Activated T-cell treated with anti-CD3 and anti-CD28 coated beads for 48 hours (primary cell): ENCODE data around the gene GLRX2.
"Not testable (repeated sequence)": the region's sequence is repeated elsewhere in the genome, so short reads cannot be mapped to it uniquely, and the experiment has no call there.

Source experiments
- DNase-seq: peaks from one replicate; pipeline ENCODE4 v3.0.0-alpha.2; 2020; ENCODE audit warnings: low read depth

The GLRX2 gene

GRCh38 chr1:193104907-193105820 is at the start of gene GLRX2:
TSS of gene GLRX2 (minus strand) at chr1:193105414. CDS start at chr1:193105382, 32 bp downstream.
- peak; percentile 54 for DNase-seq

GRCh38 chr1:193144999-193145398 is 39.8 kb upstream of the GLRX2 start:
- DNase-seq = no peak

GRCh38 chr1:193144361-193144938 is 39.2 kb upstream of the GLRX2 start:
- no peak for DNase-seq

- DNase-seq = no peak
Observed at GRCh38 chr1:193143285-193143684, 38.1 kb upstream of the GLRX2 start.

- DNase-seq = no peak
Observed at GRCh38 chr1:193142409-193142808, 37.2 kb upstream of the GLRX2 start.

GRCh38 chr1:193141804-193142203 is 36.6 kb upstream of the GLRX2 start:
- DNase-seq = no peak

- DNase-seq = no peak
Observed at GRCh38 chr1:193140254-193140653, 35.0 kb upstream of the GLRX2 start.

GRCh38 chr1:193131266-193131860 is 26.1 kb upstream of the GLRX2 start:
- no peak for DNase-seq

- no peak for DNase-seq
Observed at GRCh38 chr1:193125369-193125768, 20.2 kb upstream of the GLRX2 start.

- no peak for DNase-seq
Observed at GRCh38 chr1:193123751-193124150, 18.5 kb upstream of the GLRX2 start.

- peak; percentile 99 for DNase-seq
Observed at GRCh38 chr1:193121616-193122593, 16.7 kb upstream of the GLRX2 start, which contains the start of gene CDC73. TSS of gene CDC73 (plus strand) at chr1:193122031. CDS start at chr1:193122201, 170 bp downstream.

GRCh38 chr1:193120604-193121166 is 15.5 kb upstream of the GLRX2 start:
- DNase-seq = no peak

GRCh38 chr1:193118803-193119730 is 13.9 kb upstream of the GLRX2 start:
- DNase-seq = no peak

GRCh38 chr1:193118194-193118593 is 13.0 kb upstream of the GLRX2 start:
- DNase-seq = no peak

- not testable (repeated sequence) for DNase-seq
Observed at GRCh38 chr1:193117167-193117566, 12.0 kb upstream of the GLRX2 start.

GRCh38 chr1:193115629-193116227 is 10.5 kb upstream of the GLRX2 start:
- DNase-seq = no peak

- DNase-seq = no peak
Observed at GRCh38 chr1:193114485-193115095, 9.4 kb upstream of the GLRX2 start.

- no peak for DNase-seq
Observed at GRCh38 chr1:193113992-193114332, 8.7 kb upstream of the GLRX2 start.

- no peak for DNase-seq
Observed at GRCh38 chr1:193113258-193113991, 8.2 kb upstream of the GLRX2 start.
